Endodermal cell (in vitro differentiated cells): ENCODE results near the gene MSH3. TPM values are rescaled to one million over a fixed set of nuclear protein-coding genes. Genes with fewer than 3 reads are reported as not detected.
"Not testable (repeated sequence)": the region's sequence is repeated elsewhere in the genome, so short reads cannot be mapped to it uniquely, and the experiment has no call there.

Experiments used
- DNase-seq: peaks from one replicate; pipeline ENCODE4 v3.0.0-alpha.2; 2017
- H3K27ac ChIP-seq: 2 replicates; pipeline ENCODE4 v1.5.1; 2013; ENCODE audit warnings: mild to moderate bottlenecking, low read depth, low read length, moderate library complexity
- H3K27me3 ChIP-seq: 2 replicates; pipeline ENCODE4 v1.6.1; 2013; ENCODE audit warnings: mild to moderate bottlenecking, low read length, moderate library complexity; ENCODE audit not compliant: insufficient read depth, control insufficient read depth, poor library complexity, severe bottlenecking
- H3K36me3 ChIP-seq: 2 replicates; pipeline ENCODE4 v1.7.0; 2013; ENCODE audit warnings: mild to moderate bottlenecking, low read length, moderate library complexity; ENCODE audit not compliant: control insufficient read depth, insufficient read depth
- H3K4me1 ChIP-seq: one replicate; pipeline ENCODE4 v1.7.0; 2013; ENCODE audit warnings: low read length; ENCODE audit not compliant: control insufficient read depth, insufficient read depth
- H3K4me3 ChIP-seq: 2 replicates; pipeline ENCODE4 v1.5.1; 2013; ENCODE audit warnings: mild to moderate bottlenecking, low read length, moderate library complexity
- H3K9ac ChIP-seq: 2 replicates; pipeline ENCODE4 v1.6.1; 2013; ENCODE audit warnings: mild to moderate bottlenecking, low read length, moderate library complexity; ENCODE audit not compliant: poor library complexity, severe bottlenecking; ENCODE audit errors: extremely low read depth
- H3K9me3 ChIP-seq: 2 replicates; pipeline ENCODE4 v1.6.1; 2013; ENCODE audit warnings: mild to moderate bottlenecking, low read length, moderate library complexity; ENCODE audit not compliant: control insufficient read depth
- H3K27ac Mint-ChIP-seq: 2 replicates; pipeline ENCODE4 v1.8.0; 2020; ENCODE audit warnings: mixed read lengths
- H3K27me3 Mint-ChIP-seq: 2 replicates; pipeline ENCODE4 v1.8.0; 2021; ENCODE audit warnings: mild to moderate bottlenecking, mixed read lengths; ENCODE audit not compliant: insufficient read depth
- H3K36me3 Mint-ChIP-seq: 2 replicates; pipeline ENCODE4 v1.8.0; 2020; ENCODE audit warnings: low read depth, mixed read lengths
- H3K4me1 Mint-ChIP-seq: 2 replicates; pipeline ENCODE4 v1.8.0; 2020; ENCODE audit warnings: mixed read lengths
- H3K4me3 Mint-ChIP-seq: 2 replicates; pipeline ENCODE4 v1.8.0; 2020; ENCODE audit warnings: mild to moderate bottlenecking, moderate library complexity, mixed read lengths
- H3K9me3 Mint-ChIP-seq: 2 replicates; pipeline ENCODE4 v1.8.0; 2020; ENCODE audit warnings: mild to moderate bottlenecking, mixed read lengths
- WGBS, 2 experiments: methylation state at CpG; one replicate each; pipeline versions ENCODE4 v1.1.5 to v1.1.7; 2013; ENCODE audit warnings: missing lambda C conversion rate in 2 of 2, mixed read lengths in 1 of 2; ENCODE audit not compliant: insufficient coverage in 1 of 2, insufficient read length in 1 of 2; 5-methylcytosine and 5-hydroxymethylcytosine counted together
- total RNA-seq, 2 donors: library from RNA; stranded (reverse); fragmentation: NEBNext Ultra II Directional in 1 of 2; extraction: Animal tissue kit (Norgen Biotek cat#: 25700) in 1 of 2; gene quantifications; 2 replicates in 1 of 2; 3 replicates in 1 of 2; pipeline ENCODE4 v1.2.1, GENCODE V29; 2021
- TF ChIP-seq, protein P1 (sequence below): fragments of 200-600 bp; sonication (generic); conservative IDR thresholded peaks from 2 replicates; pipeline ENCODE4 v1.5.0; 2021; ENCODE audit warnings: antibody characterized with exemption, mild to moderate bottlenecking

MSH3 gene
- total RNA-seq, 2 donors from 2014 or later = 17.3 to 25.2 TPM

DNA sequence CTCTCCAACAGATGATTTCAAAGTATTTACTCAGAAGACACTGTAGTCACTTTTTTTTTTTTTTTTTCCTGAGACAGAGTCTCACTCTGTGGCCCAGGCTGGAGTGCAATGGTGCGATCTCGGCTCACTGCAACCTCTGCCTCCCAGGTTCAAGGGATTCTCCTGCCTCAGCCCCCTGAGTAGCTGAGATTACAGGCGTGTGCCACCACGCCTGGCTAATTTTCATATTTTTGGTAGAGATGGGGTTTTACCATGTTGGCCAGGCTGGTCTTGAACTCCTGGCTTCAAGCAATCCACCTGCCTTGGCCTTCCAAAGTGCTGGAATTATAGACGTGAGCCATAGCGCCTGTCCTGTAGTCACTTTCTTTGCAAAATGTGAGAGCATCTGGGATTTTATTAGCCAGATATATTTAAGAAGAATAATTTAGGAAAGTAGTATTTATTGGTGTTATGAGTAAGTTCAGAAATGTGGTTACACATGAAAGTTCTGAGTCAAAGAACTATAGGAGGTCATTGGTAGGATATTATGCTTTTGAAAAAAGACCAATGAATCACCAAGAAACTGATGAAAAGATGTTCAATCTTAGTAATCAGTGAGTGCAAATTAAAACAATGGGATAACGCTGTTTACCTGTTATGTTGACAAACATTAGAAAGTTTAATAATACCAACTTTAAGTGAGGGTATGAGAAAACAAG lies 135.0 kb downstream of the MSH3 start:
- H3K4me1 ChIP-seq, H3K4me1 Mint-ChIP-seq, H3K4me3 ChIP-seq, H3K27ac Mint-ChIP-seq, H3K4me3 Mint-ChIP-seq, DNase-seq, H3K9ac ChIP-seq, H3K27me3 ChIP-seq, H3K9me3 Mint-ChIP-seq, H3K27me3 Mint-ChIP-seq, H3K36me3 Mint-ChIP-seq, H3K9me3 ChIP-seq, H3K27ac ChIP-seq: not testable (repeated sequence)
- WGBS, 2 experiments = 93 to 98% methylated on average over 5 to 7 of the region's 7 CpGs
- peaks cover 28% of the 10 kb centered on the region for H3K36me3 ChIP-seq

DNA sequence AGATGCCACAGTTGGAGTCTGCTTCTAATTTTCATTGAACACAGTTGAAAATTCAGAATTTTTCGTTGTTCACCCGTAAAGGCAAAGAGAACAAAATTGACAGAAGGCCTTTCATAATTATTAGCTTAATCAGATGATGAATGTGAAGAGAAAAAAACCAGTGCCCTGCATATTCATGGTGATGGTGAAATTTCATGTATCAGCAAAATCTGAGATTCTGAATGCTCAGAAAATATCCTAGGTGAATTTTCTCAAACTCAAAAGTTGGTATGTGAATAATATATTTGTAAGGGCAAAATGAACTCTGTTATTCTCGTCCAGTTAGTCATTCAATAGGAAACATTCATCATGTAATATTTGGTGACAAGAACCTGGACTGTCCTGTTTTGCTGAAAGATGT lies 136.2 kb downstream of the MSH3 start:
- H3K9ac ChIP-seq = no peak overlapping the region
- TF ChIP-seq, protein P1, sequence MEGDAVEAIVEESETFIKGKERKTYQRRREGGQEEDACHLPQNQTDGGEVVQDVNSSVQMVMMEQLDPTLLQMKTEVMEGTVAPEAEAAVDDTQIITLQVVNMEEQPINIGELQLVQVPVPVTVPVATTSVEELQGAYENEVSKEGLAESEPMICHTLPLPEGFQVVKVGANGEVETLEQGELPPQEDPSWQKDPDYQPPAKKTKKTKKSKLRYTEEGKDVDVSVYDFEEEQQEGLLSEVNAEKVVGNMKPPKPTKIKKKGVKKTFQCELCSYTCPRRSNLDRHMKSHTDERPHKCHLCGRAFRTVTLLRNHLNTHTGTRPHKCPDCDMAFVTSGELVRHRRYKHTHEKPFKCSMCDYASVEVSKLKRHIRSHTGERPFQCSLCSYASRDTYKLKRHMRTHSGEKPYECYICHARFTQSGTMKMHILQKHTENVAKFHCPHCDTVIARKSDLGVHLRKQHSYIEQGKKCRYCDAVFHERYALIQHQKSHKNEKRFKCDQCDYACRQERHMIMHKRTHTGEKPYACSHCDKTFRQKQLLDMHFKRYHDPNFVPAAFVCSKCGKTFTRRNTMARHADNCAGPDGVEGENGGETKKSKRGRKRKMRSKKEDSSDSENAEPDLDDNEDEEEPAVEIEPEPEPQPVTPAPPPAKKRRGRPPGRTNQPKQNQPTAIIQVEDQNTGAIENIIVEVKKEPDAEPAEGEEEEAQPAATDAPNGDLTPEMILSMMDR = no peak
- Mint-ChIP-seq H3K4me3 (no peak overlapping the region), H3K36me3 (peaks cover 1% of the 10 kb centered on the region), H3K4me1 (peaks cover 3% of the 10 kb centered on the region), H3K27me3 (no peaks in the 10 kb centered on the region), H3K9me3 (no peaks in the 10 kb centered on the region), H3K27ac (no peak overlapping the region)
- H3K9me3 ChIP-seq = no peaks in the 10 kb centered on the region
- H3K27ac ChIP-seq = no peak overlapping the region
- no peaks in the 10 kb centered on the region for H3K27me3 ChIP-seq
- DNase-seq = no peak
- WGBS, 2 experiments = 88 to 100% methylated on average over 2 to 3 of the region's 3 CpGs
- peaks cover 4% of the 10 kb centered on the region for H3K4me1 ChIP-seq
- no peak overlapping the region for H3K4me3 ChIP-seq
- peaks cover 34% of the 10 kb centered on the region for H3K36me3 ChIP-seq

DNA sequence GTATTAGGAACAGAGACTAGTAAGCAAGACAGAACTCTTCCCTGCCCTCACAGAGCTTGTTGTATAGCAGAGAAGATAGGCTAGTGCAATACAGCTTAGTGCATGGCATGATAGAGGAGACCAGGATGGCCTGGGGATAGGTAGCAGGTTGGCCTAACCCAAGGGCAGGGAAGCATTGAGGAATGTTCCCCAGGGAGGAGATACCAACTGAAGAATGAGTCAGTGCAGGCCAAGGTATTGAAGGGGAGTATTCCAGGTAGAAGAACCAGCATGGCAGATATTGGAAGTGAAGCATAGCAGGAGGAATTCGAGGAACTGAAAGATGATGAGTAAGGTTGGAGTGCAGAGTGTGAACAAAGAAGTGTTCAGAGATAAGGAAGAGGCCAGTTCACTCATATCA lies 138.9 kb downstream of the MSH3 start:
- Mint-ChIP-seq H3K4me3 (no peak overlapping the region), H3K9me3 (no peaks in the 10 kb centered on the region), H3K4me1 (peaks cover 5% of the 10 kb centered on the region), H3K27ac (no peak overlapping the region), H3K27me3 (no peaks in the 10 kb centered on the region), H3K36me3 (peaks cover 5% of the 10 kb centered on the region)
- TF ChIP-seq, protein P1 = no peak
- H3K36me3 ChIP-seq = peaks cover 30% of the 10 kb centered on the region
- no peak overlapping the region for H3K9ac ChIP-seq
- H3K9me3 ChIP-seq = no peaks in the 10 kb centered on the region
- H3K27ac ChIP-seq = no peak overlapping the region
- DNase-seq = no peak
- 100% methylated on average over 1 of the region's 1 CpG for WGBS, 2 experiments
- no peaks in the 10 kb centered on the region for H3K27me3 ChIP-seq
- H3K4me3 ChIP-seq = no peak overlapping the region
- H3K4me1 ChIP-seq = no peaks in the 10 kb centered on the region

DNA sequence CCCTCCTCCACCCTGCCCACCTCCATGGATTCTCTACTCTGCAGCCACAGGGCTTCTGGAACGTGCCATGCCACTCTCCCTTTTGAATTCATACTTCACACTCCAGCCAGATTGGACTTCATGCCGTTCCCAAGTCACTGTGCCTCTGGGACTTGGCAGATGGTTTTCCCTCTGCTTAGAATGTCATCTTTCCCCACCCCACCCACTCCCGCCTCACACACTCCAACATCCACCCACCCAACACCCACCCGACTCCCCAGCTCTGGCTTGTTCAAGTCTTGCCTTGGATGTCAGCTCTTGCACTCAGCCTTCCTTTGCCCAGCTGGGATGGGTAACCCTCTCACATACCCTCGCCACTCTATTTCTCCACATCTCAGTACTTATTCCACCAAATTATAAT lies 142.4 kb downstream of the MSH3 start:
- H3K36me3 ChIP-seq = peaks cover 33% of the 10 kb centered on the region
- no peak overlapping the region for H3K9ac ChIP-seq
- TF ChIP-seq, protein P1 = no peak
- 93 to 100% methylated on average over 3 to 5 of the region's 5 CpGs for WGBS, 2 experiments
- peaks cover 12% of the 10 kb centered on the region for H3K4me1 Mint-ChIP-seq
- no peak for DNase-seq
- H3K27me3 ChIP-seq = no peaks in the 10 kb centered on the region
- H3K4me3 ChIP-seq = no peak overlapping the region
- H3K27ac ChIP-seq = no peak overlapping the region
- no peak overlapping the region for H3K27ac Mint-ChIP-seq
- H3K4me3 Mint-ChIP-seq = no peak overlapping the region
- no peaks in the 10 kb centered on the region for H3K4me1 ChIP-seq
- H3K27me3 Mint-ChIP-seq = no peaks in the 10 kb centered on the region
- no peaks in the 10 kb centered on the region for H3K9me3 ChIP-seq
- H3K36me3 Mint-ChIP-seq = peaks cover 9% of the 10 kb centered on the region
- H3K9me3 Mint-ChIP-seq = no peaks in the 10 kb centered on the region
